Calu3 (cell line): ENCODE results near the gene CHPT1. TPM values are rescaled to one million over a fixed set of nuclear protein-coding genes. Genes with fewer than 3 reads are reported as not detected.

Experiments used
- BruUV-seq: library from RNA; stranded (reverse); fragments of 400-500 nt; replicated peaks from 2 replicates; lab custom pipeline; 2021; lab: Mats Ljungman, UMichigan
- CTCF ChIA-PET: fragments of 300-600 bp; sonication (Branson Sonifier 250); formaldehyde crosslinking; loops from one replicate; lab custom pipeline; 2022; ENCODE audit warnings: antibody characterized with exemption; lab: Charles Lee
- DNase-seq: peaks from one replicate; pipeline ENCODE4 v3.0.0; 2022
- H3K27ac Mint-ChIP-seq: one replicate; pipeline ENCODE4 v1.8.0; 2022; ENCODE audit warnings: mixed read lengths; ENCODE audit not compliant: unreplicated experiment
- H3K27me3 Mint-ChIP-seq: one replicate; pipeline ENCODE4 v1.8.0; 2022; ENCODE audit warnings: mixed read lengths; ENCODE audit not compliant: unreplicated experiment
- H3K36me3 Mint-ChIP-seq: one replicate; pipeline ENCODE4 v1.8.0; 2022; ENCODE audit warnings: mild to moderate bottlenecking, moderate library complexity, mixed read lengths; ENCODE audit not compliant: insufficient read depth, unreplicated experiment
- H3K4me1 Mint-ChIP-seq: one replicate; pipeline ENCODE4 v1.8.0; 2022; ENCODE audit warnings: mild to moderate bottlenecking, low read depth, mixed read lengths; ENCODE audit not compliant: unreplicated experiment
- H3K4me3 Mint-ChIP-seq: one replicate; pipeline ENCODE4 v1.8.0; 2022; ENCODE audit warnings: mild to moderate bottlenecking, low read depth, moderate library complexity, mixed read lengths; ENCODE audit not compliant: unreplicated experiment
- H3K9me3 Mint-ChIP-seq: one replicate; pipeline ENCODE4 v1.8.0; 2022; ENCODE audit warnings: low read depth, mixed read lengths; ENCODE audit not compliant: unreplicated experiment
- intact Hi-C: fragments of 100-400 bp; cut with micrococcal nuclease; formaldehyde crosslinking; loops from one replicate; pipeline ENCODE4 v1.10.0; 2022; ENCODE audit not compliant: unreplicated experiment
- total RNA-seq: library from RNA; stranded (reverse); gene quantifications from 2 replicates; pipeline ENCODE4 v1.2.3, GENCODE V29; 2022
- TF ChIP-seq, protein P1 (sequence below): fragments of 200-600 bp; IDR thresholded peaks from one replicate; pipeline ENCODE4 v1.8.0; 2022; ENCODE audit warnings: antibody characterized with exemption; ENCODE audit not compliant: unreplicated experiment

The CHPT1 gene
- total RNA-seq, 1 experiment from 2014 or later = 49.2 TPM

DNA sequence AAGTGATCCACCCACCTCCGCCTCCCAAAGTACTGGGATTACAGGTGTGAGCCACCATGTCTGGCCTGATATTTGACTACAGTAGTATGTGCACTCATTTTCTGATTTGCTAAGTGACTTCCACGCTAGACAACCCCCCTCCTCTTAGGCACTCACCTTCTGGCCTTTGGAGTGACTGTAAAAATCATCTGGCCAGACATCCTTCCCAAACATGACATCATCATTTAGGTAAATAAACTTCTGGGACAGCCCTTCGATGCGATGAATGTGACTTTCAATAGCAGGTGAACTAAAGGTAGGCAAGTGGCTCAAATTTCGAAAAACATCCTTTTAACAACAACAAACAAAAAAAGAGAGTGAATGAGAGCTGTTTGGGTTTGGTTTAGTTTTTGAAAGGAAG, 72.4 kb downstream of the CHPT1 start:
- Mint-ChIP-seq H3K9me3 (no peaks in the 10 kb centered on the region), H3K27me3 (no peaks in the 10 kb centered on the region), H3K27ac (no peak overlapping the region), H3K36me3 (no peaks in the 10 kb centered on the region), H3K4me1 (peaks cover 7% of the 10 kb centered on the region), H3K4me3 (no peak overlapping the region)
- no peak for DNase-seq
- CTCF ChIA-PET = no interaction called here
- intact Hi-C loops = loop anchor here (10.0 kb wide), 5 partner anchors 165 to 1105 kb away; partner anchors contain the start of genes IGF1 and WASHC3
- no TSS peak for BruUV-seq
- TF ChIP-seq, protein P1, sequence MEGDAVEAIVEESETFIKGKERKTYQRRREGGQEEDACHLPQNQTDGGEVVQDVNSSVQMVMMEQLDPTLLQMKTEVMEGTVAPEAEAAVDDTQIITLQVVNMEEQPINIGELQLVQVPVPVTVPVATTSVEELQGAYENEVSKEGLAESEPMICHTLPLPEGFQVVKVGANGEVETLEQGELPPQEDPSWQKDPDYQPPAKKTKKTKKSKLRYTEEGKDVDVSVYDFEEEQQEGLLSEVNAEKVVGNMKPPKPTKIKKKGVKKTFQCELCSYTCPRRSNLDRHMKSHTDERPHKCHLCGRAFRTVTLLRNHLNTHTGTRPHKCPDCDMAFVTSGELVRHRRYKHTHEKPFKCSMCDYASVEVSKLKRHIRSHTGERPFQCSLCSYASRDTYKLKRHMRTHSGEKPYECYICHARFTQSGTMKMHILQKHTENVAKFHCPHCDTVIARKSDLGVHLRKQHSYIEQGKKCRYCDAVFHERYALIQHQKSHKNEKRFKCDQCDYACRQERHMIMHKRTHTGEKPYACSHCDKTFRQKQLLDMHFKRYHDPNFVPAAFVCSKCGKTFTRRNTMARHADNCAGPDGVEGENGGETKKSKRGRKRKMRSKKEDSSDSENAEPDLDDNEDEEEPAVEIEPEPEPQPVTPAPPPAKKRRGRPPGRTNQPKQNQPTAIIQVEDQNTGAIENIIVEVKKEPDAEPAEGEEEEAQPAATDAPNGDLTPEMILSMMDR = no peak

DNA sequence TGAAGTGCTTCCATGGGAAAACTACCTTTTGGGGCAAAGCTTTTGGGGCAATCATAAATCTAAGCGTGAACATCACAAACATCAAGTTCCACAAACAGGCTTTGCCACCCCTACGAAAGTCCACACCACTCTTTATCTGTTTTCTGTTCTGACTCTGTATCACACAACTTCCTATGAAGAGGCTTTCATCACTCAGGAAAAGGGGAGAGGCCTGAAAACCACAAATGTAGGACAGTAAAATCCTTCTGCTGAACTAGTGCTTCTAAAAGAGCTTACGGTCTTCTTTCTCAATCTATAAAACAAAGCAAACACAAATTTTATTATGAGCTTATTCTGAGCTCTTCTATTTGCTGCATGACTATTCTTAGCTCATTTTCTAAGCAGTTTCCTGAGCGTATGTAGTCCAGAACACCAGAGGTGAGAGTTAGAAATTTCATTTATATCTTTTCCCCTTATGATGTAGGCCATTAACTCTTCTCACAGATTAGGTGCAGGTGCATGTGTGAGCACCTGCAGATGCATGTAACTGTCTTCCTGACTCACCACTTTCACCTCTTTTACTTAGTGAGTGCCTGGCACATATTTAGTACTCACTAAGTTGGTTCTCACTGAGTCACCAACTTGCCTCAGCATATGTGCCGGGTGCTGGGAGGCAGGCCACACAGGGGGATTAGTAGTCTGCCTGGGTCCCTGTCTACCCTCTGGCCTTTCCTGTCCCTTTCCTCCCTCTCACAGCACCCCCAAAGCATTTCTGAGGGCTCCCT, 74.8 kb downstream of the CHPT1 start:
- intact Hi-C loops = loop anchor here (2.0 to 10.0 kb wide), 8 partner anchors 59 to 1103 kb away; partner anchors contain the start of genes GNPTAB, IGF1 and WASHC3
- H3K27me3 Mint-ChIP-seq = no peaks in the 10 kb centered on the region
- CTCF ChIA-PET = interaction anchor here (1.9 kb wide), 1 partner anchor 58 kb away, joined by 19 read pairs; the partner anchor contains the start of gene GNPTAB
- no peak overlapping the region for H3K27ac Mint-ChIP-seq
- no peaks in the 10 kb centered on the region for H3K36me3 Mint-ChIP-seq
- H3K4me1 Mint-ChIP-seq = peaks cover 7% of the 10 kb centered on the region
- no peak for DNase-seq
- H3K4me3 Mint-ChIP-seq = no peak overlapping the region
- BruUV-seq = no TSS peak
- TF ChIP-seq, protein P1 = no peak
- no peaks in the 10 kb centered on the region for H3K9me3 Mint-ChIP-seq

DNA sequence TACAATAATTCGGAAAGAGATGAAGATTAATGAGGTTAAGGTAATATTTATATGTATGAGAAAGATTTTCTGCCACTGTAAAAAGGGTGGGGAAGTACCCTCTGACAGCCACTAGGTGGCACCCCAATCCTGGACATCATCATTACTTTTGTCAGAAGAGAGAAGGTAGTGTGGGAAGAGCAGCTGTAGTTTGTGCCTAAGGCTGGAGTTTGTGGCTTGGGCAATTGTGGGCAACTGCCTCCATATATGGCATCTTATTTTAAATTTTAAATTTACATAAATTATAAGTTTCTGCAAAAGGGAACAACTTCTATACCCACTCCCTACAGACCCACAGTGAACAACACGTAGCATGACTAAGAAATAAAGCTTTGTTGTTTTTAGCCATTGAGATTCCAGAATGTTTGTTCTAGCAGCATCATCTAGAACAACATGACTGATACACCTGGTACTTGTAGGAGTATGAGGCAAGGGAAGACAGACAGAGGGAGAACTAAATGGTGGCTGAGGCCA, 76.3 kb downstream of the CHPT1 start:
- CTCF ChIA-PET = interaction anchor here (0.6 to 1.9 kb wide), 7 partner anchors 14 to 1043 kb away, joined by 3 to 19 read pairs (median 4); partner anchors contain the start of genes DRAM1 and GNPTAB

DNA sequence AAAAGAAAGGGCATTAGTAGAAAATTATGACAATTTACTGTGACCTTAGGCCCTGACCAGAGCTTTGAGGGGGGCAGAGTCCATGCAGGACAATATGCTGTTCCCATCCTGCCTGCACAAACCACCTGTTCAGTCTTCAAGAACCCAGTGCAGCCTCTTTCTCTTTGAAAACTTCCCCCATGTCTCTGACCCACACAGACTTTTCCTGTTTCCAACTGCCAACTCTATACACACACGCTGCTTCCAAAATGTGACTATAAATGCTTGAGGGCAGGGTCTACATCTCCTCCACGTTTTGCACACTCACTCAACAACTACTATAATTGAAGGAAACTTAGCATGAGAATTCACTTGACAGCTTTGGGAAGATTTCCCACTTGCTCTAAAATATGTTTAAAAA, 78.4 kb downstream of the CHPT1 start:
- no TSS peak for BruUV-seq
- no peak for DNase-seq
- H3K36me3 Mint-ChIP-seq = no peaks in the 10 kb centered on the region
- H3K9me3 Mint-ChIP-seq = no peaks in the 10 kb centered on the region
- no peak overlapping the region for H3K27ac Mint-ChIP-seq
- no peaks in the 10 kb centered on the region for H3K27me3 Mint-ChIP-seq
- CTCF ChIA-PET = no interaction called here
- TF ChIP-seq, protein P1 = no peak
- intact Hi-C loops = loop anchor here (10.0 kb wide), 5 partner anchors 159 to 1099 kb away; partner anchors contain the start of genes IGF1 and WASHC3
- no peak overlapping the region for H3K4me3 Mint-ChIP-seq
- no peaks in the 10 kb centered on the region for H3K4me1 Mint-ChIP-seq

More for the DNA sequence above, 76.3 kb downstream of the CHPT1 start:
- Mint-ChIP-seq H3K36me3 (no peaks in the 10 kb centered on the region), H3K27me3 (no peaks in the 10 kb centered on the region), H3K4me3 (no peak overlapping the region), H3K27ac (no peak overlapping the region), H3K4me1 (peaks cover 7% of the 10 kb centered on the region), H3K9me3 (no peaks in the 10 kb centered on the region)
- no TSS peak for BruUV-seq
- intact Hi-C loops = loop anchor here (1.0 to 10.0 kb wide), 9 partner anchors 57 to 1101 kb away; partner anchors contain the start of genes GNPTAB, IGF1 and WASHC3
- TF ChIP-seq, protein P1 = peak; percentile 88
- DNase-seq = peak; percentile 70
